ENCODE data around the gene SYDE2.
"Not testable (repeated sequence)": the region's sequence is repeated elsewhere in the genome, so short reads cannot be mapped to it uniquely, and the experiment has no call there.

Gene SYDE2

GRCh38 chr1:85200463-85201339, at the start of gene SYDE2:
TSS of gene SYDE2 (minus strand) at chr1:85201016. CDS start at chr1:85200996, 20 bp downstream.
- FAIRE-seq, result no peak

GRCh38 chr1:85249042-85249441, 48.2 kb upstream of the SYDE2 start:
- FAIRE-seq, result not testable (repeated sequence)

DNA sequence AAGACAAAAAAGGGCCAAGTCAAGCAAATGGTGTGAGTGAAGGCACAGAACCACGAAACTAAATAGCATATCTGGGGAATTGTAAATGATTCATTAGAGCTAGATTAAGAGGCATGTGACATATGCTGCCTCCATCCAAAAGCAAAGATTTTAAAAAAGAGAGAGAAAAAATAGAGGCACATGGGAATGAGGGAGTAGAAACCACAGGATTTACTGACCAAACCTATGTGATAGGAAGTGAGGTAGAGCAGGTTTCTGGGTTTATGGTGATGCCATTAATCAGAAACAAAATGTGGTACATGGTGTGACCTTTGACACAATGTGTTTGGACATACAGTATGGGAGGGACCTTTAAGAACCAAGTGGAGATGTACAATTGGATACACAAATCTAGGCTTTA, 45.1 kb upstream of the SYDE2 start:
- no peak for FAIRE-seq

DNA sequence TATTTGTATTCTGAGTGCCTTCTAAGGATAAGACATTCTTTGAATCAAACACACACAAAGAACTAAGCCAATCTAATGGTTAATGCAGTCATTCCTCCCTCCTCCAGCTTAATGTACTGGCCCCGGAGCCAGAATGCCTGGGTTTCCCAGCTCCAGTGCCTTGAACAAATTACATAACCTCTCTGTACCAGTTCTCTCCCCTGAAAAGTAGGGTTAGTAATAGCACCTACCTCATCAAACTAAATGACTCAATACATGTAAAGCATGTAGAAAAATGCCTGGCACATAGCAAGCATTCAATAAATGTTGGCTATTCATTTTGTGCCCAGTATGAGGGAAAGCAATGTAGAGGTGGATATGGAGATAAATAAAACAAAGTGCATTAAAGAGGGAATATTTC, 44.6 kb upstream of the SYDE2 start:
- FAIRE-seq, result no peak

DNA sequence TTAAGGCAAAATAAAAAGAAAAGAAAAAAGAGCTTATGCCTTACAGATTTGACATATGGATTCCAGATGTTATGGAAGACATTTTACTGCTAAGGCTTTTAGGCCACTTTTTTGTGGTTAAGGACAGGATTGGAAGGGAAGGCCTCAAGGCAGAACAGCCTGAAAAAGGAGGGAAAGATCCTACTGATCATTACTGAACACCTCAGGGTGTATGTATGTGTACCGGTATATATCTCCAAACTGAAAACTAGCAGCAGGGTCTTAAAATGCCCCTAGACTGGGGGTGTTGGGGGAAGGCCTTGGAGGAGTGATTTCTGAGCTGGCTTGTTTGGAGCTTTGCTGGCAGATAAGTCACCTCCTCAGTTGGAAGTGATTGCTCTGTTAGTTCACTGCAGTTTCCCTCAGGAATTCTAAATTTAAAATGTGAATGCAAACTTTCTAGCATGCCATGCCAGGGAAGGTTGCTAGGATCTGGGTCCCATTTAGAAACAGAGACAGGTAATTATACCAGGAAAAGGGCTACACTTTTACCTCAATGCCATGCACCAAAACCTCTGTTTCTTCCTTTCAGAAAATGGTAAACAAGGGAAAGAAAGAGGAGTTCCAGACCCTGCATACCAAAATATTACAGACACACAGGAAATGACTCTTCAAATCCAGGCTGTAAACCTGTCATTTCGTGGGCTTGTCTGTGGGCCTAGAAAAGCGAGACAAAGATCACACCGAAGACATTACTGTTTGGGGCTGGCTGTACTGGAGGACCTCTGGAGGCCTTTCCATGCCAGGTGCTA, 43.6 kb upstream of the SYDE2 start:
- FAIRE-seq, result no peak

DNA sequence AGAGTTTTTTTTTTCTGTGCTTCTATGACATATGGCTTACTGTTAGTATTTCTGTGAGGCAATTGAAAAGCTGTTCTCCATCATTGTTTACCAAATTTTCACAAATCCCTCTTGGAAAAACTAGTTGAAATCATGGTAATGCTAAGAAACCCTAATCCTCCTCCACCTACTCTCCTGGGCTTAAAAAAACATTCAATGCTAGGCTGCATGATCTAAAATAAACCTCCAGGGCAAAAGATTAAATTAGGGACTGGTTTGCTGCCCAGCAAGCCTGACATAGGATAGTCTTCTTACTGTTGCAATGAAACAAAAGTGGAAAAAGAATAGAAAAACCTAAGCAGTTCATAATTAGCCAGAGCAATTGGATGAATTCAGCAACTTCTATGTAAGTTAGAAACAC, 42.6 kb upstream of the SYDE2 start:
- no peak for FAIRE-seq

- FAIRE-seq, result no peak
These were observed 39.8 kb upstream of the SYDE2 start for GRCh38 chr1:85240643-85241042.

GRCh38 chr1:85240174-85240601, 39.4 kb upstream of the SYDE2 start:
- FAIRE-seq, result no peak

DNA sequence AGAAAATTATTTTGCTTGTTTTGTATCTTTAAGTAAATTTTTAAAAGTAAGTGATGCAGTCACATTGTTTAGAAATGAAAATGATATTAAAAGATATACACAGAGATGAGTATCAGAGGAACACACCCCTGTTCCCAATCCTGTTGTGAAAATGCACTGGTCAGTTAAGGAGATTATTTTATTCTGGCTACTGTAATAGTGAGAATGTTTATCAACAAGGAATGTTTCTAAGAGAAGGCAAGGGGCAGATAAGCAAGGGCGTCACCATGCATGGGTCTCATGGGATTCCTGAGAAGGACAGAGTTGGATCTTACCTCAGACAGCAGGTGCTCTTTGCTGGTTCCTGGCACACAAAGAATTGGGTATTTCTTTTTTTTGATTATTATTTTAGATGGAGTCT, 36.8 kb upstream of the SYDE2 start:
- no peak for FAIRE-seq

DNA sequence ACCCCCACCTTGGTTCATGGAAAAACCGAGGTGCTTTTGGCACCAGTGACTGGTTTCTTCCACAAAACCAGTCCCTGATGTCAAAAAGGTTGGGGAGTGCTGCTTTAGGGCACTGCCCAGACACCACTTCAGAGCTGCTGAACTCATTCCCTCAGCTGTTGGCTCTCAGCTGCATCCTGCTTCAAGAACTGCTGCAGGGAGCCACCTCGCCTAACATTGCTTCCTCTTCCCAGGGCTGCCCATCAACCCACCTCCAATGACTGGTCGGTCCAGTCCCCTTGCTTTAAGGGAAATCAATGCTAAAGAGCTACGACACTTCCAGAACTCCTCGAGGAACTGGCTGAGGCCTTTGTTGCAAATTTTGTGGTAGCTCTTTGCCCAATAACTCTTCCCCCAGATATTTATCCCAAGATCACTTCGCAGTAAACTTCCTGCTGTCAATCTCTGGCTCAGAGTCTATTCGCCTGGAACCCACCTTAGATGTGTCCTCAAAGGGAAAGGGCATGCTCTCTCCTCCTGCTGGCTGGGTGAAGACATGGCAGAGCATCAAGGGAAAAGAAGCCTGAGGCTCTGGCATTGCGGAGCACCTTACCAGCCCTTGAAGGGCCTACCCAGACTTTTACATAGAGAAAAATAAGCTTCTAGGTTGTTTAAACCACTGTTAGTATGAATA, 29.6 kb upstream of the SYDE2 start:
- no peak for FAIRE-seq

- FAIRE-seq, result no peak
These were observed 28.8 kb upstream of the SYDE2 start for GRCh38 chr1:85229574-85230097.

DNA sequence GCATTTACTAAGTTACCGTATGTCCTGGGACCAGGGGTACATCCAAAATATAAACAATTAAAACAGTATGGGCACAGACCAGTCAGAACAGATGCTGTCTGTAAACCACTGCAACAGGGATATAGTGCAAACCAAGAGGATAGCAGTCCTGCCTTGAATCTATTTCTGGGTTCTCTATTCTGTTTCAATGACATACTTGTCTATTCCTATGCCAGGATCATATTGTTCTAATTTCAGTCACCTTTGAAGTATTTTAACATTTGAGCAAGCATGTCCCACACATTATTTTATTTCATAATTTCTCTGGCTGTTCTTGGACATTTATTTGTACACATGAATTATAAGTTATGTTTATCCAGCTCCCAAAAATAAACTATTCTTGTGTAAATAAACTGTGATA, 28.2 kb upstream of the SYDE2 start:
- no peak for FAIRE-seq

- no peak for FAIRE-seq
These were observed 25.0 kb upstream of the SYDE2 start for GRCh38 chr1:85225624-85226380.

DNA sequence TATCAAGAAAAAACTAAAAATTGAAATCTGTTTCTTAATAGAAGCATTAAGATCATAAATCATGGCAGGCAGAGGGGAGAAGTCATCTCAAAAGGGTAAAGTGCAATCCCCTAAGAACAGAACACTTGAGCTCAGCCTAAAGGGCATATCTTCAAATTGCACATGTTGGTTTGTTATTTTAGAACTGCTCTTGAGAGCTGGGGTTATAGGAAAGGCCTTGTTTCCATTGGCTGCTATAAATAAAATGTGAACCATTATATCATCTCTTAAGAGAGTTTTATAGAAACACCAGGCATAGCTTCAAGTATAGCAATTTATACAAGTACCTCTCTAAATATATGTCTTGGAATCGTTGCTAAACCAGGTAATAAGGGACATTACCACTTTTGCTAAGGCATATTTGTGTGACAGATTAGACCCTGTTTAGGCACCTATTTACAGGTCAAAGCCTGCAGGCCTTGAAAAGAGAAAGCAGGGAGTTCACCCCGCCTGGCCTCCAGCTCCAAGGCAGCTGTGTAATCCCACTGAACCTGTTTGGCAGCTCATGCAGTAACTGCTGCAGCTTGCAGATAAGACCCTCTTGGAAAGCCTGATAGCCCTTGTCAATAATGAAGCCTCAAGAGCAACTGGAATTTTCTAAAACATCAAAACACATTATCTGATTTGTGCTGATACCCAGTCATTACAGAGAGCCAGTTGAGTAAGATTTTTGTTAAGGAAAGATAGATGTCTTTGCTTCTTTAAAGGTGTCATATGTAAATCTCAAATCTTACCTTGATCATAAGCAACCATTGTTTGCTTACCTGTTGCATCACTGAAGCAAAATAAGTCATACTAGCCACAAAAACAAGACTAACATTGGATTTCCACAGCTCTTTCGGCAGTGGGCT, 24.2 kb upstream of the SYDE2 start:
- no peak for FAIRE-seq

DNA sequence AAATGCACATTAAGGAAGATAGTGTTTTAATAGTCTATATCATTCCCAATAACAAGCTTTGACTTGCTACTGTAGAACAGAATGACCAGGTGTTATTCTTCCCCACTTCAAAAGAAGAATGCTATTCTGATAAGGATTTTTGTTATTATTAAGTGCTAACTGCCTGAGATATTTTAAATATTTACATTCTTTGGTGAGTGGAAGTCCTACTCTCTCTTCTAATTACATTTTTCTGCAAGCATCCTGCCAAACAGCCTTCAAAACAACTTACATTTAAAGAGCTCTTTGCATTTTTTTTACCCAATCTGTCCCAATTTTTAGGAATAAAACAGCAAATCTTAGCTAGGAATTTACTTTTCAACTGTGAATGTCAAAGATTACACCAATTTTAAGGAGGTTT, 23.5 kb upstream of the SYDE2 start:
- no peak for FAIRE-seq

GRCh38 chr1:85223334-85223733, 22.5 kb upstream of the SYDE2 start:
- FAIRE-seq, result no peak

DNA sequence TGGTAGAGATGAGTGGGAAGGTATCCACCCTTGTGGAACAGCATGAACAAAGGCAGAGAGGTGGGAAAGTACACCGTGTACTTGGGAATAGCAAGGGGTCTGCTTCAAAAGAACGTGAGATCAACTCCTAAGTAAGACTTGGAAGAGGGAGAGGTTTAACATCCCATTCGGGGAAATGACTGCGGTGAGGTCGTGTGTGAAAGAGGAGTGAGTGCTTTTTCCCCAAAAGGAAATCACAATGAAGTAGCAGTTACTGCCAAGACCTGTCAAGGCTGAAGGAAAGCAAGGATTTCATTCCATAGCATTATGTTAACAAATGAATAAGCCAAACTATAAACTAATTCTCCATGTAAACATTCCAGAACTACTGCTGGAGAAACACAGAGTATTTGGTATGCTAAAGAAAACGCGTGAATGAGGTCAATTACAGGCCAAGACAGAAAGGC, 20.0 kb upstream of the SYDE2 start:
- FAIRE-seq, result no peak

DNA sequence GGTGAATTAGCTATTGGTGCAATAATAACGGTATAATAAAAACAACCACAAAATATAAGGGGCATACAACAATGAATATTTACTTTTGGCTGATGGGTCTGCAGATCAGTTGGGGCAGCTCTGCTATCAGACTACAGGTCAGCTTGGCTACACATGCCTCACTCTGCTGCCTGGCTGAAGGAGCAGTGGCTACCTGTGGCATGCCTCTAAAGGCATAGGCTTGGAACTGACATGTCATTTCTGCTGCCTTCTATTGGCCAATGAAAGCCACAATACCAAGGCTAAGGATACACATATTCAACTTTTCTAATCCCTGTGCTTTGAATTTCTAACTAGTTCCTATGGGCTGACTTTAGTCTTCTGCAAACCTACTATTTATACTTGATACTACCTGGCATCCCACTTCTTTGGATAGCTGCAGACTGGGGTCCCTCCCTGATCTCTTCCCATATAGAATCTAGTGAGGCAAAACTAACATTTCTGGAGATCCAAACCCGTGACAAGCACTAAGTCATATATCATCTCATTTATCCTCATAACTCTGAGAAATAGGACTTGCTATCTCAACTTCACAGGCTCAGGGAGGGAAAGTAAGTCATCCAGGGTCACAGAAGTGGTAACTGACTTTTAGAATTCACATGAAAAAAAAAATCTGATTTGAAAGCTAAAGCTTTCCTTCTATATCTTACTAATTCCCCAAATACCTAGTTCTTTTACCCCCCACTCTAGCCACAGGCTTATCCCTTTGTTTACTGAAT, 19.2 kb upstream of the SYDE2 start:
- no peak for FAIRE-seq

DNA sequence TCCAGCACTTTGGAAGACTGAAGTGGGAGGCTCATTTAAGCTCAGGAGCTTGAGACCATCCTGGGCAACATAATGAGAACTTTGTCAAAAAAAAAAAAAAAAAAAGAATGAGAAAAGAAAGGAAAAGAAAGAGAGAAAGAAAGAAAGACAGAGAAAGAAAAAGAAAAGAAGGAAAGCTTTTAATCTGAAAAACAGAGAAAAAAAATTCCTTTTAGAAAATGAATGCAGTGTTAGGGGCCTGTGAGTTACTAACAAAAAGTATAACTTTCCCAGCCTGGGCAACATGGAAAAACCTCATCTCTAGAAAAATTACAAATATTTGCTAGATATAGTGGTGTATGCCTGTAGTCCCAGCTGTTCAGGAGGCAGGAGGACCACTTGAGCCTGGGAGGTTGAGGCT, 15.9 kb upstream of the SYDE2 start:
- no peak for FAIRE-seq

GRCh38 chr1:85214654-85215053, 13.8 kb upstream of the SYDE2 start:
- no peak for FAIRE-seq

GRCh38 chr1:85208488-85208887, 7.7 kb upstream of the SYDE2 start:
- FAIRE-seq, result no peak

Measured in islet of Langerhans (tissue), 1 donor.